Measurements from ENCODE around the gene ARSG. TPM values are rescaled to one million over a fixed set of nuclear protein-coding genes. Genes with fewer than 3 reads are reported as not detected.

The ARSG gene
- total and polyA plus RNA-seq, 2 of the 4 experiments (the other 2 are of a cell fraction): 2.9 to 3.0 TPM

DNA sequence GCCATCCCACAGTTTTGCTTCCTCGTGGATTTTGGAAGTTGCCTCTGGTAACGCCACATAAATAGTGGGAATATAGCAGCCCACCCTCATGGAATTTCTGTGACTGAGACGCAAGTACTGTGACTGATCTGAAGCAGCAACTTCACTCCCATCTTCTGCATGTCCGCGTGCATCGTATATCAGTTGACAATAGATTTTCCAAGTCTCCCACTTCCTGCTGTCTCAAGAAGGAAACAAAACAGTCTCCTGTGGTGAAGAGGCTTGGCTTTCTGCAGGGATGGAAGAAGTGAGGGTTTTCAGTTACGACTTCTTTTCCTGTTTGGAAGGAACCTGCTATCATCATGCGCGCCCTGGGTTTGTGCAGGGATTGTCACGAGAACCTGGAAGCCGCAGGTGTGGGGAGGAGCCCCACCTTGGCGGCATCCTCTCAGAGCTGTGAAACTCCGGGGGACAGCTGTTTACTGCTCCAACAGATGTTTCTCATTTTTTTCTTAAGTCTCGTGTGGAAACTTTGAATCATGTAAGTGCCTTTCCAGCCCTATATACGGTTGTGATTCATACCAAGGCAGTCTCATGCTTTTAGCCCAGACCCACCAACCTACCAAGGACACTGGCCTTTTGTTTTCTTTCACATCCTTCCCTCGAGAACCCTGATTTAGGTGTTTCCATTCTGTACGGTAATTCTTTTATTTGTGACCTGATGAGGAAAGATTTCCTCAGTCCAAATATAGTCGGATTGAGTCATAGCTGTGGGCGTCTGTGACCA, 108.5 kb downstream of the ARSG start:
- peaks cover 5% of the 10 kb centered on the region for H3K9me1 ChIP-seq (ENCODE audit: insufficient read depth, low read length)
- peak overlapping the region; percentile 0; the same call in 1 of the 2 replicates for H4K91ac ChIP-seq (ENCODE audit: insufficient read depth, low read depth, low read length)
- no peak overlapping the region for H4K5ac ChIP-seq (ENCODE audit: low read depth, low read length)
- H3K79me1 ChIP-seq (ENCODE audit: low read depth in 1 of 2, low read length in 2 of 2): no peaks in the 10 kb centered on the region
- H3K9ac ChIP-seq (ENCODE audit: low read depth, low read length): no peak overlapping the region
- no peak for TF ChIP-seq POLR2A (IDR thresholded peaks at IDR 0.05; ENCODE audit: low read depth, low read length)
- 0 out of 2 replicates have a peak, but pooled peaks have one; percentile 37 for TF ChIP-seq CEBPB (IDR thresholded peaks at IDR 0.05; ENCODE audit: low read depth, low read length)
- TF ChIP-seq MXI1 (IDR thresholded peaks at IDR 0.05; ENCODE audit: borderline replicate concordance, low read depth, low read length): no peak
- TF ChIP-seq BHLHE40 (IDR thresholded peaks at IDR 0.05; ENCODE audit: low read depth, low read length): peak; percentile 37; the same call in 1 of the 2 replicates
- TF ChIP-seq RFX5 (IDR thresholded peaks at IDR 0.05; ENCODE audit: low read depth, low read length): no peak
- H3K4ac ChIP-seq (ENCODE audit: low read depth, low read length): peak overlapping the region; percentile 40
- peaks cover 4% of the 10 kb centered on the region for H3K4me1 ChIP-seq (ENCODE audit: control insufficient read depth, insufficient read depth, low read length)
- H2AK9ac ChIP-seq (replicated peaks; ENCODE audit: low read depth, low read length, poor library complexity): peak overlapping the region; percentile 17
- WGBS, 2 experiments (ENCODE audit: extremely low coverage in 2 of 2, insufficient read length in 1 of 2): 20% methylated on average over 1 of the region's 19 CpGs; no CpG with 5 or more reads in 1 of the 2 experiments
- H3K14ac ChIP-seq (replicated peaks; ENCODE audit: low read depth, low read length): peak overlapping the region; percentile 70; the same call in 1 of the 2 replicates
- POLR2A ChIA-PET (ENCODE audit: unreplicated experiment): interaction anchor here (0.5 to 1.6 kb wide), 2 partner anchors 25 to 109 kb away, joined by 4 to 8 read pairs; partner anchors contain the start of gene SLC16A6
- H2AK5ac ChIP-seq (ENCODE audit: low read depth, low read length): no peak overlapping the region; the same call in 1 of the 2 replicates
- intact Hi-C loops (cut with micrococcal nuclease) (loop anchor here (1.0 kb wide), 1 partner anchor 137 kb away; no protein-coding TSS in a partner anchor), dilution Hi-C loops (cut with HindIII; ENCODE audit: low sequenced_read_pairs, unreplicated experiment) (no loop called here), in situ Hi-C loops (cut with MboI; ENCODE audit: low sequenced_read_pairs) (loop anchor here (5.0 kb wide), 1 partner anchor 138 kb away; no protein-coding TSS in a partner anchor)
- no peaks in the 10 kb centered on the region for H3K36me3 ChIP-seq (ENCODE audit: control insufficient read depth, insufficient read depth, low read length)
- H2BK120ac ChIP-seq (ENCODE audit: low read depth, low read length): peak overlapping the region; percentile 59
- peak overlapping the region in 1 of 2 experiments; percentile 1; a peak in 1 of 4 replicates for H4K8ac ChIP-seq (ENCODE audit: low read depth in 2 of 2, low read length in 2 of 2)
- H4K20me1 ChIP-seq (ENCODE audit: insufficient read depth, low read length): no peaks in the 10 kb centered on the region
- CTCF ChIA-PET: interaction anchor here (0.8 to 2.2 kb wide), 20 partner anchors 11 to 142 kb away, joined by 3 to 34 read pairs (median 4); partner anchors contain the start of genes ARSG, SLC16A6 and WIPI1
- DNase-seq: peak; percentile 57
- H3K27ac ChIP-seq (ENCODE audit: insufficient read depth, low read length): no peak overlapping the region
- no peak overlapping the region for H3K4me3 ChIP-seq (ENCODE audit: insufficient read depth, low read depth, low read length)
- H2BK15ac ChIP-seq (ENCODE audit: low read depth, low read length): peak overlapping the region; percentile 4; the same call in 1 of the 3 replicates
- no peak overlapping the region for H3K23ac ChIP-seq (ENCODE audit: low read depth, low read length)
- no peaks in the 10 kb centered on the region; the same call in 1 of the 2 replicates for H3K9me3 ChIP-seq (ENCODE audit: control insufficient read depth, insufficient read depth, low read length)
- H3K4me2 ChIP-seq (ENCODE audit: low read depth, low read length): no peak overlapping the region
- BruUV-seq (replicated peaks): no TSS peak
- H3K18ac ChIP-seq (ENCODE audit: low read depth, low read length): no peak overlapping the region
- peak; percentile 22; the same call in 1 of the 2 replicates for ATAC-seq (ENCODE audit: low read depth)
- H2AFZ ChIP-seq (replicated peaks; ENCODE audit: low read length, poor library complexity): peak overlapping the region; percentile 44
- H3K56ac ChIP-seq (ENCODE audit: extremely low read depth, insufficient read depth, low read length): no peak overlapping the region
- peak overlapping the region; percentile 27; the same call in 1 of the 2 replicates for H2BK20ac ChIP-seq (ENCODE audit: low read depth, low read length)
- no peaks in the 10 kb centered on the region for H3K27me3 ChIP-seq (ENCODE audit: control insufficient read depth, insufficient read depth, low read length)
- H2BK5ac ChIP-seq (ENCODE audit: low read depth, low read length, poor library complexity, severe bottlenecking): no peak overlapping the region

Data from IMR-90 (cell line).